A549 treated with ZK216348 at 1 μM for 4 hours (cell line): ENCODE measurements around the gene SLC22A24. TPM values are rescaled to one million over a fixed set of nuclear protein-coding genes. Genes with fewer than 3 reads are reported as not detected.

Source experiments
- total RNA-seq: library from RNA; stranded (reverse); fragments of 200-300 nt; extraction: Qiagen RNA extraction; gene quantifications from 5 replicates; pipeline ENCODE4 v1.2.3, GENCODE V29; 2022; ENCODE audit warnings: low read depth

SLC22A24 gene
- not detected in 5 replicates for total RNA-seq

GRCh38 chr11:63144121-63144520 lies at the start of gene SLC22A24:
SLC22A24 (minus strand) TSS chr11:63144221; CDS start chr11:63143779, 442 bp downstream.

Other genes starting within 250 kb of the SLC22A24 start
- 0.05 TPM in 1 of 5 replicates, not detected in the others for gene CHRM1, start 222.9 kb downstream of the SLC22A24 start, total RNA-seq
- not detected in 5 replicates for gene SLC22A6, start 159.3 kb downstream of the SLC22A24 start, total RNA-seq
- not detected in 5 replicates for gene SLC22A8, start 128.4 kb downstream of the SLC22A24 start, total RNA-seq
- not detected in 5 replicates for gene SLC22A25, start 99.4 kb upstream of the SLC22A24 start, total RNA-seq
- not detected in 5 replicates for gene SLC22A9, start 225.6 kb upstream of the SLC22A24 start, total RNA-seq